Fibroblast of lung (primary cell): ENCODE measurements around the gene MED15.

Experiments used
- EZH2 ChIP-seq: IDR thresholded peaks from 2 replicates; pipeline ENCODE4 v1.5.1; 2012; ENCODE audit warnings: low read length, control low read depth, mild to moderate bottlenecking; ENCODE audit errors: missing control alignments
- TF ChIP-seq, protein P1 (sequence below), 2 donors: IDR thresholded peaks in 1 of 2; conservative IDR thresholded peaks in 1 of 2; 1 replicate in 1 of 2; 2 replicates in 1 of 2; pipeline ENCODE4 v1.5.1; 2011 to 2012; ENCODE audit warnings: low read length in 2 of 2, control low read depth in 1 of 2, inconsistent platforms in 1 of 2, low read depth in 1 of 2, mild to moderate bottlenecking in 1 of 2

DNA sequence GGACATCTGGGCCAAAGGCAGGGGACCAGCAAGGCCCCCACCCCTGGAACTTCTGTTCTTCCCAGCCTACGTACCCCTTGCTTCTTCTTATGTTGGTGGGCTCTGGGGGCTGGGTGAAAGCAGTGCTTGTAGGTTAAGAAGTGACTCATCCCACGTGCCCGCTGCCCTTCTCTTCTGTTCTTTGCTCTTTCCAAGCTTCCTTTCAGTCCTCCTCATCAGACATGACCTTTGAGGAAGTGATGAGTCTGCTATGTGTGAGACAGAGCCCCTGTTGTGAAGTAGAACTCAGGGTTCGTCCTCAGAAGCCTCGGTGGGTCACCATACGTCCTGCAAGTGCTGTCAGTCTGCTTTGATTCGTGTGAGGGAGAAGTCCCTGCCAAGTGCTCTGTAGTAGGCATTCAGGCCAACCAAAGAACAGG, 12.7 kb downstream of the MED15 start:
- TF ChIP-seq, protein P1, sequence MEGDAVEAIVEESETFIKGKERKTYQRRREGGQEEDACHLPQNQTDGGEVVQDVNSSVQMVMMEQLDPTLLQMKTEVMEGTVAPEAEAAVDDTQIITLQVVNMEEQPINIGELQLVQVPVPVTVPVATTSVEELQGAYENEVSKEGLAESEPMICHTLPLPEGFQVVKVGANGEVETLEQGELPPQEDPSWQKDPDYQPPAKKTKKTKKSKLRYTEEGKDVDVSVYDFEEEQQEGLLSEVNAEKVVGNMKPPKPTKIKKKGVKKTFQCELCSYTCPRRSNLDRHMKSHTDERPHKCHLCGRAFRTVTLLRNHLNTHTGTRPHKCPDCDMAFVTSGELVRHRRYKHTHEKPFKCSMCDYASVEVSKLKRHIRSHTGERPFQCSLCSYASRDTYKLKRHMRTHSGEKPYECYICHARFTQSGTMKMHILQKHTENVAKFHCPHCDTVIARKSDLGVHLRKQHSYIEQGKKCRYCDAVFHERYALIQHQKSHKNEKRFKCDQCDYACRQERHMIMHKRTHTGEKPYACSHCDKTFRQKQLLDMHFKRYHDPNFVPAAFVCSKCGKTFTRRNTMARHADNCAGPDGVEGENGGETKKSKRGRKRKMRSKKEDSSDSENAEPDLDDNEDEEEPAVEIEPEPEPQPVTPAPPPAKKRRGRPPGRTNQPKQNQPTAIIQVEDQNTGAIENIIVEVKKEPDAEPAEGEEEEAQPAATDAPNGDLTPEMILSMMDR (conservative IDR thresholded peaks at IDR 0.05 in 1 of 2, IDR thresholded peaks at IDR 0.05 in 1 of 2; ENCODE audit: low read depth in 1 of 2, low read length in 2 of 2): no peak
- no peak for TF ChIP-seq EZH2
